Gastroesophageal sphincter (tissue), 4 donors: ENCODE results near the gene C10orf71. TPM values are rescaled to one million over a fixed set of nuclear protein-coding genes. Genes with fewer than 3 reads are reported as not detected.

Experiments
- ATAC-seq: fragments of 150-250 bp; one replicate; pipeline ENCODE4 v1.9.1; 2016; ENCODE audit warnings: mild to moderate bottlenecking, moderate library complexity
- H3K27ac ChIP-seq, 4 donors: fragments of 200-600 bp; sonication (generic) in 3 of 4; 1 replicate in 3 of 4; 2 replicates in 1 of 4; pipeline ENCODE4 v1.5.1; 2016 to 2019
- H3K27me3 ChIP-seq: fragments of 200-600 bp; sonication (generic); one replicate; pipeline ENCODE4 v1.5.1; 2019
- H3K36me3 ChIP-seq, 2 donors: fragments of 200-600 bp; sonication (generic); one replicate each; pipeline ENCODE4 v1.5.1; 2019; ENCODE audit warnings: control low read depth in 1 of 2
- H3K4me1 ChIP-seq, 3 donors: fragments of 200-600 bp; sonication (generic); 1 replicate in 2 of 3; 2 replicates in 1 of 3; pipeline ENCODE4 v1.5.1; 2016 to 2019; ENCODE audit warnings: control low read depth in 2 of 3
- H3K4me3 ChIP-seq, 2 donors: fragments of 200-600 bp; sonication (generic); one replicate each; pipeline ENCODE4 v1.5.1; 2019; ENCODE audit warnings: mild to moderate bottlenecking in 1 of 2, moderate library complexity in 1 of 2
- H3K9me3 ChIP-seq, 3 donors: fragments of 200-600 bp; sonication (generic); one replicate each; pipeline ENCODE4 v1.5.1; 2017 to 2019; ENCODE audit warnings: control low read depth in 2 of 3
- CTCF ChIP-seq, 4 experiments: fragments of 200-600 bp in 2 of 4; fragments of 450-650 bp in 2 of 4; sonication (generic) in 1 of 4; IDR thresholded peaks; one replicate each; pipeline ENCODE4 v1.5.1; 2017 to 2019; ENCODE audit warnings: antibody characterized with exemption in 4 of 4, mild to moderate bottlenecking in 2 of 4, moderate library complexity in 2 of 4
- EP300 ChIP-seq: sonication (generic); formaldehyde crosslinking; IDR thresholded peaks from one replicate; pipeline ENCODE4 v1.6.1; 2017; ENCODE audit warnings: antibody characterized with exemption, mild to moderate bottlenecking
- POLR2A ChIP-seq, 2 donors: fragments of 450-650 bp; IDR thresholded peaks; one replicate each; pipeline ENCODE4 v1.6.1; 2017; ENCODE audit warnings: antibody characterized with exemption in 2 of 2, mild to moderate bottlenecking in 2 of 2, moderate library complexity in 1 of 2
- POLR2AphosphoS5 ChIP-seq: sonication (generic); formaldehyde crosslinking; IDR thresholded peaks from one replicate; pipeline ENCODE4 v1.6.1; 2017; ENCODE audit warnings: antibody characterized with exemption
- WGBS, 2 donors: methylation state at CpG; one replicate each; pipeline ENCODE4 v1.1.5; 2018; ENCODE audit warnings: low coverage in 1 of 2; 5-methylcytosine and 5-hydroxymethylcytosine counted together
- total RNA-seq, 4 donors: library from RNA; depleted of rRNA; stranded (reverse); fragments of >200 nt; gene quantifications; one replicate each; pipeline ENCODE4 v1.1.0, GENCODE V29; 2016

Gene C10orf71
- total RNA-seq, 4 donors from 2014 or later = 0.08 to 0.27 TPM; not detected in 2

GRCh38 chr10:49368256-49368655 is 69.3 kb downstream of the C10orf71 start:
- WGBS, 2 donors = no CpG with 5 or more reads among the region's 4 CpGs
- no peaks in the 10 kb centered on the region for H3K4me1 ChIP-seq
- peaks cover 13% of the 10 kb centered on the region for H3K27me3 ChIP-seq
- H3K36me3 ChIP-seq = no peaks in the 10 kb centered on the region
- H3K9me3 ChIP-seq = no peaks in the 10 kb centered on the region
- H3K4me3 ChIP-seq = no peak overlapping the region
- TF ChIP-seq POLR2AphosphoS5 (no peak), CTCF (IDR thresholded peaks at IDR 0.05) (no peak), POLR2A (IDR thresholded peaks at IDR 0.05) (no peak), EP300 (no peak)
- H3K27ac ChIP-seq = no peak overlapping the region
- no peak for ATAC-seq

GRCh38 chr10:49369216-49370162 is 70.5 kb downstream of the C10orf71 start:
- H3K4me1 ChIP-seq = no peaks in the 10 kb centered on the region
- WGBS, 2 donors = 68 to 80% methylated on average over 9 to 13 of the region's 14 CpGs
- TF ChIP-seq CTCF (IDR thresholded peaks at IDR 0.05) (no peak), POLR2AphosphoS5 (no peak), POLR2A (IDR thresholded peaks at IDR 0.05) (no peak), EP300 (no peak)
- no peak overlapping the region for H3K27ac ChIP-seq
- H3K27me3 ChIP-seq = peaks cover 13% of the 10 kb centered on the region
- H3K9me3 ChIP-seq = no peaks in the 10 kb centered on the region
- ATAC-seq = no peak
- H3K36me3 ChIP-seq = no peaks in the 10 kb centered on the region
- H3K4me3 ChIP-seq = no peak overlapping the region

GRCh38 chr10:49370326-49371100 is 71.5 kb downstream of the C10orf71 start:
- H3K9me3 ChIP-seq = no peaks in the 10 kb centered on the region
- 71 to 75% methylated on average over 8 of the region's 8 CpGs for WGBS, 2 donors
- H3K27me3 ChIP-seq = peaks cover 15% of the 10 kb centered on the region
- H3K4me1 ChIP-seq = no peaks in the 10 kb centered on the region
- no peak for TF ChIP-seq CTCF (IDR thresholded peaks at IDR 0.05)
- no peak for TF ChIP-seq POLR2A (IDR thresholded peaks at IDR 0.05)
- TF ChIP-seq POLR2AphosphoS5 = no peak
- TF ChIP-seq EP300 = no peak
- no peak overlapping the region for H3K27ac ChIP-seq
- no peaks in the 10 kb centered on the region for H3K36me3 ChIP-seq
- ATAC-seq = no peak
- no peak overlapping the region for H3K4me3 ChIP-seq

GRCh38 chr10:49371967-49372366 is 73.0 kb downstream of the C10orf71 start:
- H3K4me3 ChIP-seq = no peak overlapping the region
- TF ChIP-seq EP300 (no peak), POLR2AphosphoS5 (no peak), CTCF (IDR thresholded peaks at IDR 0.05) (no peak), POLR2A (IDR thresholded peaks at IDR 0.05) (no peak)
- H3K36me3 ChIP-seq = no peaks in the 10 kb centered on the region
- no peaks in the 10 kb centered on the region for H3K9me3 ChIP-seq
- H3K27me3 ChIP-seq = peaks cover 23% of the 10 kb centered on the region
- WGBS, 2 donors = 67 to 77% methylated on average over 2 to 3 of the region's 3 CpGs
- no peaks in the 10 kb centered on the region for H3K4me1 ChIP-seq
- ATAC-seq = no peak
- H3K27ac ChIP-seq = no peak overlapping the region
